Mesenchymal stem cell (in vitro differentiated cells and primary cell): ENCODE data around the gene SMPD3.

Experiments used
- DNase-seq: peaks from one replicate; pipeline ENCODE4 v3.0.0-alpha.2; 2013
- H2AFZ ChIP-seq: one replicate; pipeline ENCODE4 v1.6.1; 2013; ENCODE audit warnings: low read depth, mild to moderate bottlenecking, control low read depth, inconsistent platforms, low read length, moderate library complexity
- H2AK5ac ChIP-seq: 2 replicates; pipeline ENCODE4 v1.6.1; 2013; ENCODE audit warnings: low read length, moderate library complexity, mild to moderate bottlenecking, inconsistent platforms; ENCODE audit not compliant: severe bottlenecking
- H2BK120ac ChIP-seq: one replicate; pipeline ENCODE4 v1.6.1; 2013; ENCODE audit warnings: low read depth, mild to moderate bottlenecking, inconsistent platforms, low read length, moderate library complexity
- H2BK12ac ChIP-seq, 2 experiments: one replicate each; pipeline ENCODE4 v1.6.1; 2013; ENCODE audit warnings: inconsistent platforms in 2 of 2, low read length in 2 of 2, mild to moderate bottlenecking in 2 of 2, moderate library complexity in 2 of 2, control low read depth in 1 of 2
- H2BK15ac ChIP-seq: one replicate; pipeline ENCODE4 v1.6.1; 2013; ENCODE audit warnings: mild to moderate bottlenecking, low read depth, inconsistent platforms; ENCODE audit not compliant: poor library complexity, severe bottlenecking
- H2BK5ac ChIP-seq: 2 replicates; pipeline ENCODE4 v1.6.1; 2013; ENCODE audit warnings: low read depth, mild to moderate bottlenecking, low read length, control low read depth, inconsistent platforms; ENCODE audit not compliant: poor library complexity, severe bottlenecking
- H3K14ac ChIP-seq, 2 experiments: one replicate each; pipeline ENCODE4 v1.6.1; 2013; ENCODE audit warnings: inconsistent platforms in 2 of 2, low read length in 2 of 2, control low read depth in 1 of 2, mild to moderate bottlenecking in 1 of 2, moderate library complexity in 1 of 2
- H3K18ac ChIP-seq, 2 experiments: one replicate each; pipeline ENCODE4 v1.6.1; 2013; ENCODE audit warnings: inconsistent platforms in 2 of 2, low read length in 2 of 2, control low read depth in 1 of 2, low read depth in 1 of 2, mild to moderate bottlenecking in 1 of 2
- H3K23ac ChIP-seq, 2 experiments: one replicate each; pipeline ENCODE4 v1.6.1; 2013; ENCODE audit warnings: inconsistent platforms in 2 of 2, low read length in 2 of 2, mild to moderate bottlenecking in 2 of 2, moderate library complexity in 2 of 2, control low read depth in 1 of 2
- H3K27ac ChIP-seq: 2 replicates; pipeline ENCODE4 v1.5.1; 2013; ENCODE audit warnings: mild to moderate bottlenecking, moderate library complexity, low read length, control low read depth, inconsistent platforms; ENCODE audit not compliant: poor library complexity, severe bottlenecking
- H3K27me3 ChIP-seq, 2 experiments: 2 replicates each; pipeline versions ENCODE4 v1.6.1 to v1.7.0; 2013; ENCODE audit warnings: low read length in 2 of 2, mild to moderate bottlenecking in 2 of 2, moderate library complexity in 2 of 2, control low read depth in 1 of 2, inconsistent platforms in 1 of 2; ENCODE audit not compliant: control insufficient read depth in 1 of 2, insufficient read depth in 1 of 2
- H3K36me3 ChIP-seq, 2 experiments: 2 replicates each; pipeline versions ENCODE4 v1.6.1 to v1.7.0; 2013; ENCODE audit warnings: low read length in 2 of 2, control low read depth in 1 of 2, inconsistent platforms in 1 of 2, low read depth in 1 of 2, mild to moderate bottlenecking in 1 of 2; ENCODE audit not compliant: insufficient read depth in 2 of 2, control insufficient read depth in 1 of 2
- H3K4ac ChIP-seq, 2 experiments: one replicate each; pipeline ENCODE4 v1.6.1; 2013; ENCODE audit warnings: inconsistent platforms in 2 of 2, low read length in 2 of 2, mild to moderate bottlenecking in 2 of 2, moderate library complexity in 2 of 2, control low read depth in 1 of 2, low read depth in 1 of 2
- H3K4me1 ChIP-seq: 2 replicates; pipeline ENCODE4 v1.6.1; 2013; ENCODE audit warnings: low read depth, low read length, control low read depth; ENCODE audit not compliant: control insufficient read depth, insufficient read depth
- H3K4me2 ChIP-seq: 2 replicates; pipeline ENCODE4 v1.6.1; 2013; ENCODE audit warnings: low read length, mild to moderate bottlenecking, inconsistent platforms; ENCODE audit not compliant: poor library complexity, severe bottlenecking
- H3K4me3 ChIP-seq, 2 experiments: 2 replicates each; pipeline versions ENCODE4 v1.5.1 to v1.7.0; 2013; ENCODE audit warnings: low read length in 2 of 2, mild to moderate bottlenecking in 2 of 2, control low read depth in 1 of 2, low read depth in 1 of 2; ENCODE audit not compliant: insufficient read depth in 1 of 2
- H3K79me1 ChIP-seq: replicated peaks from 2 replicates; pipeline ENCODE4 v1.6.1; 2013; ENCODE audit warnings: mild to moderate bottlenecking, control low read depth, low read length, inconsistent platforms; ENCODE audit not compliant: poor library complexity, severe bottlenecking
- H3K9ac ChIP-seq: 2 replicates; pipeline ENCODE4 v1.7.0; 2013; ENCODE audit warnings: mild to moderate bottlenecking, low read length, moderate library complexity
- H3K9me3 ChIP-seq: 2 replicates; pipeline ENCODE4 v1.7.0; 2013; ENCODE audit warnings: mild to moderate bottlenecking, low read length; ENCODE audit not compliant: control insufficient read depth
- H4K8ac ChIP-seq: one replicate; pipeline ENCODE4 v1.6.1; 2013; ENCODE audit warnings: inconsistent platforms, mild to moderate bottlenecking, low read length, moderate library complexity
- H4K91ac ChIP-seq: one replicate; pipeline ENCODE4 v1.6.1; 2013; ENCODE audit warnings: mild to moderate bottlenecking, low read length, inconsistent platforms
- WGBS: methylation state at CpG from one replicate; pipeline ENCODE4 v1.1.7; 2013; ENCODE audit warnings: mixed read lengths; 5-methylcytosine and 5-hydroxymethylcytosine counted together

SMPD3 gene

GRCh38 chr16:68416057-68417046 lies 32.0 kb downstream of the SMPD3 start:
- no peak overlapping the region for H4K8ac ChIP-seq
- H3K23ac ChIP-seq: no peak overlapping the region
- no peak overlapping the region for H2BK120ac ChIP-seq
- no peak overlapping the region for H3K9ac ChIP-seq
- DNase-seq: no peak
- no peaks in the 10 kb centered on the region for H3K36me3 ChIP-seq
- H3K14ac ChIP-seq: no peak overlapping the region
- no peak overlapping the region for H2BK5ac ChIP-seq
- H3K4me3 ChIP-seq: no peak overlapping the region
- H3K4me2 ChIP-seq: no peak overlapping the region
- no peak overlapping the region for H3K18ac ChIP-seq
- no peaks in the 10 kb centered on the region for H3K9me3 ChIP-seq
- H2BK15ac ChIP-seq: no peak overlapping the region
- H2BK12ac ChIP-seq: no peak overlapping the region
- H3K27me3 ChIP-seq: peaks cover 36 to 58% of the 10 kb centered on the region in 2 experiments
- H3K4ac ChIP-seq: no peak overlapping the region
- peaks cover 2% of the 10 kb centered on the region for H3K4me1 ChIP-seq
- H4K91ac ChIP-seq: no peak overlapping the region
- H2AK5ac ChIP-seq: no peak overlapping the region
- H3K27ac ChIP-seq: no peak overlapping the region
- H3K79me1 ChIP-seq: no peaks in the 10 kb centered on the region
- WGBS: 79% methylated on average over 15 of the region's 15 CpGs
- H2AFZ ChIP-seq: no peak overlapping the region

DNA sequence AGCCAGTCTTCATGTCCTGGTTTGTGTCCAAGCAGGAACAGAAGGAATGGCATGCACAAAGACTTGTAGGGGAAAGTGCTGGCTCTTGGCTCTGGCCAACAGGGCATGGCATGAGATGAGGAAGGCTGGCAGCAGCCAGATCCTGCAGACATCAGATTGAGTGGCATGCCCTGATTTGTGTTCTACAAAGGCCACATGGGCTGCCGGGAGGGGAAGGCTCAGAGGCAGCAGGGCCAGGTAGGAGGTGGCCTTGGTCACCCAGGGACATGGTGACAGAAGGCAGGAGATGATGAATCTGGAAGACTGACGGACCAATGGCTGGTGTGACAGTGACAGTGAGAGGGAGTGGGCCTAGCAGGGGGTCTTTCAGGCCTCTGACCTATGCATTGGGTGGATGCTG lies 33.7 kb downstream of the SMPD3 start:
- Histone ChIP-seq H2BK120ac (no peak overlapping the region), H3K4me3 (no peak overlapping the region), H3K36me3 (no peaks in the 10 kb centered on the region), H2BK15ac (no peak overlapping the region), H3K4me1 (peaks cover 2% of the 10 kb centered on the region), H3K9ac (no peak overlapping the region), H3K9me3 (no peaks in the 10 kb centered on the region), H2AFZ (no peak overlapping the region), H3K4ac (no peak overlapping the region), H2AK5ac (no peak overlapping the region), H3K18ac (no peak overlapping the region), H4K91ac (no peak overlapping the region), H3K27ac (no peak overlapping the region), H3K23ac (no peak overlapping the region), H4K8ac (no peak overlapping the region), H3K79me1 (no peaks in the 10 kb centered on the region), H3K14ac (no peak overlapping the region), H3K27me3 (peaks cover 31 to 52% of the 10 kb centered on the region in 2 experiments), H2BK5ac (no peak overlapping the region), H2BK12ac (no peak overlapping the region), H3K4me2 (no peak overlapping the region)
- DNase-seq: no peak
- WGBS: 38% methylated on average over 2 of the region's 2 CpGs

DNA sequence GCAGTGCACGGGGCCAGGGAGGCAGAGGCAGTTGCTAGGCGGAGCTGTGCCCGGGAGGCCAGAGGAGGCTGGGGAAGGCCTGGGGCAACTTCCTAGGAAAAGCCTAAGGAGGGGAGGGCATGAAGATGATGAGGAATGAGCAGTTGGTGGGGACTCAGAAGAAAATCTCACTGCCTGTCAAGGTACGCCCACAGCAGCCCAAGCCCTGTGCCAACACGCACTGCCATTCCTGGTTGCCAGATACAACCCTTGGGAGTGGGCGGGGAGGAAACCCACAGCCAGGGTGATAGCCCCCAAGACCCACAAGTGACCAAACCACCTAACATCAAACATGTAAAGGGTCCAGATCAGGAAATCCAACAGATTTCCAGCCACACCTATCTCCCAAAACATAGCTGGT lies 36.2 kb downstream of the SMPD3 start:
- no peaks in the 10 kb centered on the region for H3K36me3 ChIP-seq
- H3K14ac ChIP-seq: no peak overlapping the region
- H3K27me3 ChIP-seq: peaks cover 39% of the 10 kb centered on the region in 2 experiments
- no peak overlapping the region for H2BK5ac ChIP-seq
- no peaks in the 10 kb centered on the region for H3K79me1 ChIP-seq
- no peak overlapping the region for H2BK12ac ChIP-seq
- H2BK120ac ChIP-seq: no peak overlapping the region
- no peak overlapping the region for H4K8ac ChIP-seq
- H3K9me3 ChIP-seq: no peaks in the 10 kb centered on the region
- no peak overlapping the region for H3K4ac ChIP-seq
- H3K9ac ChIP-seq: no peak overlapping the region
- peaks cover 6% of the 10 kb centered on the region for H3K4me1 ChIP-seq
- H2BK15ac ChIP-seq: no peak overlapping the region
- no peak overlapping the region for H2AFZ ChIP-seq
- no peak overlapping the region for H2AK5ac ChIP-seq
- no peak overlapping the region for H3K4me3 ChIP-seq
- H3K27ac ChIP-seq: no peak overlapping the region
- no peak overlapping the region for H3K18ac ChIP-seq
- no peak overlapping the region for H3K23ac ChIP-seq
- H3K4me2 ChIP-seq: no peak overlapping the region
- no peak overlapping the region for H4K91ac ChIP-seq
- no peak for DNase-seq
- 81% methylated on average over 6 of the region's 6 CpGs for WGBS

GRCh38 chr16:68411086-68411485 lies 37.2 kb downstream of the SMPD3 start:
- H3K4me3 ChIP-seq: no peak overlapping the region
- no peak overlapping the region for H2BK5ac ChIP-seq
- no peaks in the 10 kb centered on the region for H3K36me3 ChIP-seq
- H2BK12ac ChIP-seq: no peak overlapping the region
- H2AFZ ChIP-seq: no peak overlapping the region
- no peak overlapping the region for H4K8ac ChIP-seq
- no peak overlapping the region for H2BK120ac ChIP-seq
- H3K23ac ChIP-seq: no peak overlapping the region
- no peak overlapping the region for H3K14ac ChIP-seq
- WGBS: 100% methylated on average over 1 of the region's 2 CpGs
- no peak overlapping the region for H2BK15ac ChIP-seq
- H3K4me1 ChIP-seq: peaks cover 14% of the 10 kb centered on the region
- H3K79me1 ChIP-seq: no peaks in the 10 kb centered on the region
- H3K4ac ChIP-seq: no peak overlapping the region
- no peak overlapping the region for H3K27ac ChIP-seq
- peaks cover 29 to 39% of the 10 kb centered on the region in 2 experiments for H3K27me3 ChIP-seq
- no peak overlapping the region for H2AK5ac ChIP-seq
- DNase-seq: no peak
- no peak overlapping the region for H3K4me2 ChIP-seq
- no peak overlapping the region for H3K9ac ChIP-seq
- no peak overlapping the region for H4K91ac ChIP-seq
- H3K9me3 ChIP-seq: no peaks in the 10 kb centered on the region
- no peak overlapping the region for H3K18ac ChIP-seq
